Muscle layer of colon (tissue), 2 donors: ENCODE measurements around the gene MAML3.

Experiments used
- H3K27ac ChIP-seq: one replicate; pipeline ENCODE4 v1.7.0; 2013; ENCODE audit warnings: low read depth, mild to moderate bottlenecking, low read length, moderate library complexity
- H3K27me3 ChIP-seq, 2 donors: one replicate each; pipeline ENCODE4 v1.7.0; 2013; ENCODE audit warnings: low read length in 2 of 2, mild to moderate bottlenecking in 2 of 2; ENCODE audit not compliant: insufficient read depth in 2 of 2, control insufficient read depth in 1 of 2
- H3K36me3 ChIP-seq: one replicate; pipeline ENCODE4 v1.7.0; 2013; ENCODE audit warnings: mild to moderate bottlenecking, low read length; ENCODE audit not compliant: insufficient read depth
- H3K4me1 ChIP-seq: one replicate; pipeline ENCODE4 v1.7.0; 2013; ENCODE audit warnings: mild to moderate bottlenecking, low read length; ENCODE audit not compliant: insufficient read depth
- H3K4me3 ChIP-seq, 2 donors: one replicate each; pipeline ENCODE4 v1.7.0; 2013; ENCODE audit warnings: low read length in 2 of 2, low read depth in 1 of 2, mild to moderate bottlenecking in 1 of 2, moderate library complexity in 1 of 2
- H3K9ac ChIP-seq: one replicate; pipeline ENCODE4 v1.7.0; 2013; ENCODE audit warnings: low read length
- H3K9me3 ChIP-seq: one replicate; pipeline ENCODE4 v1.7.0; 2013; ENCODE audit warnings: mild to moderate bottlenecking, low read length
- donor health status: abdominal sarcoma.
- donor health status: Adenocarcinoma of cecum.

MAML3 gene

DNA sequence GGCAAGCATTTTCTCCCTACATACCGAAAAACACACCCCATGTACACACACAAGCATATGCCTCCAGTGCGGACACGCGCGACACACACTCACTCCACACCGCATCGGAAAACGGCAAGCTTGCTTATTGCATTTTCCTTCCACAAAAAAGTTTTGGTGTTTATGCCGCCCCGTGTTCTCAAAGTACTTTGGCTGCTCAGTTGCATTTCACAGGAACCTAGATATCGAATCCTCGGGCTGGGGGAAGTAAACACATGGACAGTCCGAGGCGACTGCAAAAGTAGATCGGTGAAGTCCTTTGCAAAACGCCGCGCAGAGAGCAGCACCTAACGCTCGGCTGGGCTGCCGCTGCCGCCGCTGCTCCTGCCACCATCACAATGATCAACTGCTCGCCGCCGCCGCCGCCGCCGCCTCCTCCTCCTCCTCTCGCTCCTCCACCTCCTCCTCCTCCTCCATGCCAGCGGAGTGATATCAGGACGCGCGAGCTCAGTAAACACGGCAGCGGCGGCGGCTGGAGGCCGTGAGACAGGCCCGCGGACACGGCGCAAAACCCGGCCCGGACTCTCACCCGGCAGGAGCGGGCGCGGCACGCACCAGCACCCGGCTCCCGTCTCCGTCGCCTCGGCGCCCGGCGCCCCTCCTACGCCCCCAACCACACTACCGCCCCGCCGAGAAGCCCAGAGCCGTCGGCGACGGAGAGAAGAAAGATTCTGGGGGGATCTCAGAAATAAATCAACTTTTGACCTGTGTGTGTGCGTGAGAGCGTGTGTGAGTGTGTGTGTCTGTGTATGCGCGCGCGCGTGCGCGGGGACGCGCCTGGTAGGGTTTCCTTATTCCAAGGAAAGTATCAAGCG is at the start of gene MAML3:
TSS of gene MAML3 (minus strand) at position 467 of the 854 bp plus-strand sequence. CDS start 857 bp downstream, outside the sequence.
- H3K9me3 ChIP-seq, result no peaks in the 10 kb centered on the region
- H3K4me3 ChIP-seq, result peak within 1 kb of the TSS; percentile 76 to 97
- H3K27ac ChIP-seq, result peak within 1 kb of the TSS; percentile 97
- H3K36me3 ChIP-seq, result no peaks in the 10 kb centered on the region
- H3K9ac ChIP-seq, result peak within 1 kb of the TSS; percentile 64
- H3K4me1 ChIP-seq, result peaks cover 16% of the 10 kb centered on the region
- no peaks in the 10 kb centered on the region for H3K27me3 ChIP-seq

DNA sequence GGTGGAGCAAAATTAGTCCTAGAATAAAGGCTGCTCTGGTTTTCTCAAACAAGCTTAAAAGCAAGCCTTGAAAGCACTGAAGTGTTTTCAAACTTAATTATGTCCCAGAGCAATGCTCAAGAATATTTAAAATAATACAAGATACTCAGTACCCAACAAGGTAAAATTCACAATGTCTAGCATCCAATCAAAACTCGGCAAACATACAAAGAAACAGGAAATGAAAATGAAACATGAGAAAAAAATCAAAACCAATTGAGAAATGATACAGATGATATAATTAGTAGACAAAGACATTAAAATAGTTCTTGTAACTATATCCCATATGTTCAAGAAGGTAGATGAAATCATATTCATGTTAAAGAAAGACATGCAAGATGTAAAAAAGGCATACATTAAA is 45.0 kb upstream of the MAML3 start:
- Histone ChIP-seq H3K4me1 (no peaks in the 10 kb centered on the region), H3K27ac (no peak overlapping the region), H3K36me3 (no peaks in the 10 kb centered on the region)

DNA sequence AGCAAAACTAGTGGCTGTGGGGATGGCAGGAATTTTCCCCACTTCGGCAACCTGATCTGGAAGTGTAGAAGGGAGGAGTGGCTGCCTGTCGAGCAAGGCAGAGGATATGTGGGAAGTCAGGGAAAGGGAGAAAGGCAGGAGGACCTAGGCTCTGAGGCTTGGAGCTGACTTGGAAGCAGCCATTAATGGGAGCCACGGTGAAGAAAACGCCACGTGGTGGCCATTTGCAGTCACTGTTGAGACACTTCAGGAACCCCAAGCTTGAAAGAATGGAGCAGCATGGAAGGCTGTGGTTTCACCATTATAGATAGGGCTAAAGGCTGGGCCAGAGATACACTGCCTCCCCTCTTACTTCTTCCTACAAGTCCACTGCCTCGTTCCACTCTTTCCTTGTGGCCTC is 41.8 kb upstream of the MAML3 start:
- Histone ChIP-seq H3K36me3 (no peaks in the 10 kb centered on the region), H3K27me3 (no peaks in the 10 kb centered on the region), H3K27ac (no peak overlapping the region), H3K4me3 (no peak overlapping the region), H3K9ac (no peak overlapping the region), H3K4me1 (no peaks in the 10 kb centered on the region), H3K9me3 (no peaks in the 10 kb centered on the region)

More for the DNA sequence above, 45.0 kb upstream of the MAML3 start:
- Histone ChIP-seq H3K4me3 (no peak overlapping the region), H3K27me3 (no peaks in the 10 kb centered on the region), H3K9me3 (no peaks in the 10 kb centered on the region), H3K9ac (no peak overlapping the region)

DNA sequence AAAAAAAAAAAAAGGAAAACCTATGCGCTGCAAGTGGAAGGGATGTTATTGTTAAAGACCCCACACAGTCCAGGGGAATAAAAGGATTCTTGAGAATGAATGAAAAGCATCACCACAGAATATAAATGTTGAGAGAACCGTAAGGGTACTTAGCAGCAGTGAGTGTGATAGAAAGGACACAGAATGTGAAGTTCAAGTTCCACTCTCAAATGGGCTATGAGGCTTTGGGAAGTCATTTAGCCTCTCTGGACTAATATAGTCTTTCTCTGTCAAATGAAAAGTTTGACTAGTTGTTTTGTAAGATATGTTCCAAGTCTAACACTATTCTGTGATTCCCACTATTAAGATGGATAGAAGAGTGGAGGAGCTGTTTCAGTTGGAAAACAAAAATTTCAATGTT is 35.8 kb upstream of the MAML3 start:
- Histone ChIP-seq H3K27ac (no peak overlapping the region), H3K4me1 (peaks cover 15% of the 10 kb centered on the region), H3K9ac (no peak overlapping the region), H3K27me3 (no peaks in the 10 kb centered on the region), H3K9me3 (no peaks in the 10 kb centered on the region), H3K4me3 (no peak overlapping the region), H3K36me3 (no peaks in the 10 kb centered on the region)

DNA sequence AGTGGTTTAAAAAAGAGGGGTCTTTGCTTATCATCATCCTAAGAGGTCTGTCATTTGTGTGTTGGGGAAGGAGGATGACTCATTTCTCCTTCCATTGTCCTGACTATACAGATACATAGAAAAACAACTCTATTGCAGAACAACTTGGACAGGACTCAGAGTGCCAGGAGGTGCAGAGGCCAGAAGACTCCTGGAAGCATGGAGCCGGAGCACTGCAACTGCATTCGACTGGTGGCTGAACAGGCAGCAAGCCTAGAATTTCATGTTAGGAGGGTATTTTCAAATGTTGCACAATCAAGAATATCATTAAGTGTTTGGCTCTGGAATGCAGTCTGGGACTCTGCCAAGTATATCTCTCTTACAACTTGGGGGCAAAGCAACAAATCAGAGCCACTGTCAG is 35.0 kb upstream of the MAML3 start:
- Histone ChIP-seq H3K9me3 (no peaks in the 10 kb centered on the region), H3K27me3 (no peaks in the 10 kb centered on the region), H3K4me3 (no peak overlapping the region), H3K4me1 (peaks cover 15% of the 10 kb centered on the region), H3K9ac (no peak overlapping the region), H3K27ac (no peak overlapping the region), H3K36me3 (no peaks in the 10 kb centered on the region)

DNA sequence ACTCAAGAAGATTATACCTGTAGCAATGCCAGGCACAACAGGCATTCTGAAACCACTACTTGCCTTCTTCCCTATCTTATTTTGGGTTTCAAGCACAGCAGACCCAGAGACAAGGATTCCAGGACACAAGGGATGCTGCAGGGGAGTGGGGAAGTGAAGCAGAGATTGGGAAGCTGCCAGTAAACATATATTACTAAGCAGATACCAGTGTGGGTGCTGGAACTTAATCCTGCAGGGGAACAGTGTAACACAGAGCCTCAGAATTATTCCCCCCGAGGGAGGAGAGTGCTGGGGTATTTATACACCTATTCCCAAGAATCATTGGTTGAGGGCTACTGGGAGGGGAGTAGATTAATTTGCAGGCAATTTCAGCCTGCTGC is 33.3 kb upstream of the MAML3 start:
- H3K9me3 ChIP-seq, result no peaks in the 10 kb centered on the region
- peaks cover 15% of the 10 kb centered on the region for H3K4me1 ChIP-seq
- H3K36me3 ChIP-seq, result no peaks in the 10 kb centered on the region
- no peaks in the 10 kb centered on the region for H3K27me3 ChIP-seq
- H3K4me3 ChIP-seq, result no peak overlapping the region
- H3K9ac ChIP-seq, result no peak overlapping the region
- no peak overlapping the region for H3K27ac ChIP-seq

DNA sequence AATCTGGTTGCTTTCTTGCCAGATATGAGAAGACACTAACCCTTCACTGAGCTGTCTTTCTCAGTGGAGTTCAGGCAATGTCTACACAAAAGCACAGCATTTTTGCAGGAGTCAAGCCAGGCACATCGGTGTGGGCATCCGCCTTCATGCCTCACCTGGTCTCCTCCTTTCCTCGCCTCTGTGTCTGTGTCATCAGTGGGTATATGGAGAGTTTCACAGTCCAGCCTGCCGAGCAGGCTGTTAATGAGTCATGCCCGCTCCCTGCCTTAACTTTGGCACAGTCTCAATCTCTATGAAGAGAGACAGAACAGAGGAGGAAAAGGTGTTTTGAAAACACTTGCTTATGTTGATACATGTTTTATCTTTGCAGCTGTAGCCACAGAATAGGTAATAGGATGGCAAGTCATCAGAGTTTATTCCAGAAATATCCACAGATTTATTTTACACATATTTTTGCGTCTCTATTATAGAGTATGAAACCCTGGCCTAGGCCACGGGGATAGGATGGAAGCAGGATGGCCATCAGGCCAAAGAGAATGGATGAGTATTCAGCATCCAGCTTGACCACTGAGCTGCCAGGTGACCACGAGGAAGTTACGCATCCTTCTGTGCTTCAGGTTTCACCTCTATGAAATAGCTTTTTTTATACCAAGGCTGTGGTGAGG is 32.8 kb upstream of the MAML3 start:
- H3K27ac ChIP-seq, result no peak overlapping the region
- peaks cover 15% of the 10 kb centered on the region for H3K4me1 ChIP-seq
- H3K4me3 ChIP-seq, result no peak overlapping the region
- H3K9me3 ChIP-seq, result no peaks in the 10 kb centered on the region
- H3K36me3 ChIP-seq, result no peaks in the 10 kb centered on the region
- H3K9ac ChIP-seq, result no peak overlapping the region
- H3K27me3 ChIP-seq, result no peaks in the 10 kb centered on the region

DNA sequence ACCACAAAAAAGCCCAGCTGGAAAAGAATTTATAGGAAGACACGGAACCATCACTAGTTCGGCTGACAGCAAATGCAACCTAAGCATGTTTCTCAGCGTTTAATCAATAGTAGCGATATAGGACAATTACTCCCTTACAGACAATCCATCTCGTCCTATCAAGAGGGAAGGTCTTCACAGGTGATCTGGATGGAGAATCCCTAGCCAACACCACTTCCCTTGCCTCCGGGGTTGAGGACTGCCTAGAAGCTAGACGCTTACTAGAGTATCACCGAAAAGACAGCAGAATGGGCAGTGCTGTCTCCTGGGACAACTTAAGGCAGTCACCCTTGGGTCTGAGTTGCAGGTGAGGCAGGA is 32.1 kb upstream of the MAML3 start:
- Histone ChIP-seq H3K27ac (no peak overlapping the region), H3K9me3 (no peaks in the 10 kb centered on the region)

DNA sequence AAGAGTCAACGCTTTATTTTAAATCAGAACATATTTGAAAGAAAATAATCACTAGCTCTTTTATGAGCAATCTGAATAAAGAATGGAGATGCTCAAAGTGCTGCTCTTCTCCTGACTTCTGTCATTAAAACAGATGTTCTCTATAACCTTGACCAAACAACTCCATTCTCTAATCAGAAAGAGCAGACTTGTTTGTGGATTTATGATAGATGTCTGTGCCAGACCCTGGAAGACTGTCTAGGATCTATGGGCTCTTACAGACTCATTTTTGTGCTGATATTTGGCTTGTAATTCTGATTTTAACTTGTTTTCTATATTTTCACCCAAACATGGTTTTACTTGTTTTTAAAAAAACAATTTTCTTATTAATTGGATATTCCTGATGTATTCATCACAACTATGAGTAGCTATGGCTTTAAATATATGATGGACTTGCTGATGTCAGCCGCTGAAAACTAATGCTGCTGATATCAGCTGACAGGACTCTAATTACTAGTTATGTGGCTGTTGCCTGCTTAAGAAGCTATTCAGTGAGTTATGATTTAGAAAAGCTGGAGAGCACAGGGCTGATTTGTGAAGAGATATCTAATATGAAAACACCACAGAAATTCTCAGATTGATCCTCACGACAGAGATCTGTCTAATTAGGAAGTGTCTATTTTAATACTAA is 31.6 kb upstream of the MAML3 start:
- H3K4me1 ChIP-seq, result peaks cover 15% of the 10 kb centered on the region
- no peak overlapping the region for H3K27ac ChIP-seq
- H3K36me3 ChIP-seq, result no peaks in the 10 kb centered on the region
- H3K27me3 ChIP-seq, result no peaks in the 10 kb centered on the region
- H3K4me3 ChIP-seq, result no peak overlapping the region
- no peak overlapping the region for H3K9ac ChIP-seq
- H3K9me3 ChIP-seq, result no peaks in the 10 kb centered on the region

More for the DNA sequence above, 32.1 kb upstream of the MAML3 start:
- Histone ChIP-seq H3K4me3 (no peak overlapping the region), H3K36me3 (no peaks in the 10 kb centered on the region), H3K4me1 (peaks cover 15% of the 10 kb centered on the region), H3K27me3 (no peaks in the 10 kb centered on the region), H3K9ac (no peak overlapping the region)

DNA sequence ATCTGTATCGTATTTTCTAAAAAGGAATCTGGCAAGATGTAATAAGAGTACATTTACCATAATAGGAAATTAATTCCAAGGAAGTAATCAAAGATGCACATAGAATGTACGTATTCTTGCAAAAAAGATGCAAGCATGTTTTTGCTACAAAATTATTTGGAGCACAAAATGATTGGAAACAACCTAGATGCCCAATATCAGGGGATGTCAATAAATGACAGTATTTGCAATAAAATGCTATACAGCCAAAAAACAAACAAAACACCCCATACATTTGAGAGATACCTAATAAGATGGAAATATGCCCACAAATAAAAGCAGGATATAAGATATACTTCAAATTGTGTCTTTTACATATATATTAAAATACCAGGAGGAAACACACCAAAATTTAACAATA is 29.3 kb upstream of the MAML3 start:
- no peaks in the 10 kb centered on the region for H3K36me3 ChIP-seq
- no peak overlapping the region for H3K27ac ChIP-seq

DNA sequence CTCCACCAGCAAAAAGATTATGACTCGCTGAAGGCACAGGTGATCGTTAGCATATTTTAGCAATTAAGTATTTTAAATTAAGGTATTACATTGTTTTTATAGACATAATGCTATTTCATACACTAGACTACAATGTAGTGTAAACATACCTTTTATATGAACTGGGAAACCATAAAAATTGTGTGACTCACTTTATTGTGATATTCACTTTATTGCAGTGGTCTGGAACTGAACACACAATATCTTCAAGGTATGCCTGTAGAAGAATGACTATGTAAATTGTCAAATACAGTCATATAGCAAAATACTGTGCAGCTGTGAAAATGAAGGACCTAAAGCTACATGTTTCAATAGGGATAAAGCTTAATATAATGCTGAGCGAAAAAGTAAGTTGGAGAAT is 26.6 kb upstream of the MAML3 start:
- H3K4me1 ChIP-seq, result no peaks in the 10 kb centered on the region
- no peak overlapping the region for H3K27ac ChIP-seq
- no peaks in the 10 kb centered on the region for H3K36me3 ChIP-seq
- no peaks in the 10 kb centered on the region for H3K27me3 ChIP-seq
- no peak overlapping the region for H3K4me3 ChIP-seq
- no peak overlapping the region for H3K9ac ChIP-seq
- no peaks in the 10 kb centered on the region for H3K9me3 ChIP-seq

More for the DNA sequence above, 29.3 kb upstream of the MAML3 start:
- Histone ChIP-seq H3K4me3 (no peak overlapping the region), H3K27me3 (no peaks in the 10 kb centered on the region), H3K9ac (no peak overlapping the region), H3K9me3 (no peaks in the 10 kb centered on the region), H3K4me1 (peaks cover 15% of the 10 kb centered on the region)
